ENCODE data around the gene NDE1.
"Not testable (repeated sequence)": the region's sequence is repeated elsewhere in the genome, so short reads cannot be mapped to it uniquely, and the experiment has no call there.

NDE1 gene

GRCh38 chr16:15620611-15621195, 29.3 kb upstream of the NDE1 start:
- DNase-seq (ENCODE audit: low read depth in 1 of 2, low spot score in 1 of 2) = no peak

GRCh38 chr16:15621456-15621855, 28.6 kb upstream of the NDE1 start:
- DNase-seq (ENCODE audit: low read depth in 1 of 2, low spot score in 1 of 2) = no peak

GRCh38 chr16:15621889-15622288, 28.2 kb upstream of the NDE1 start:
- DNase-seq (ENCODE audit: low read depth in 1 of 2, low spot score in 1 of 2) = no peak

GRCh38 chr16:15631730-15632409, 18.2 kb upstream of the NDE1 start:
- no peak for DNase-seq (ENCODE audit: low read depth in 1 of 2, low spot score in 1 of 2)

- DNase-seq (ENCODE audit: low read depth in 1 of 2, low spot score in 1 of 2) = no peak
These were observed 14.1 kb upstream of the NDE1 start for GRCh38 chr16:15635926-15636325.

GRCh38 chr16:15636392-15636873, 13.6 kb upstream of the NDE1 start:
- DNase-seq (ENCODE audit: low read depth in 1 of 2, low spot score in 1 of 2) = no peak

- peak in 1 of 2 donors; percentile 3 for DNase-seq (ENCODE audit: low read depth in 1 of 2, low spot score in 1 of 2)
These were observed 10.9 kb upstream of the NDE1 start for GRCh38 chr16:15639061-15639568.

GRCh38 chr16:15640966-15641365, 9.1 kb upstream of the NDE1 start:
- no peak for DNase-seq (ENCODE audit: low read depth in 1 of 2, low spot score in 1 of 2)

- no peak for DNase-seq (ENCODE audit: low read depth in 1 of 2, low spot score in 1 of 2)
These were observed 8.1 kb upstream of the NDE1 start for GRCh38 chr16:15641753-15642556.

- peak; percentile 52 to 68 for DNase-seq (ENCODE audit: low read depth in 1 of 2, low spot score in 1 of 2)
These were observed 7.4 kb upstream of the NDE1 start for GRCh38 chr16:15642557-15643047.

GRCh38 chr16:15643048-15643945, 6.7 kb upstream of the NDE1 start, which contains the start of gene MARF1:
Gene MARF1, minus strand, starts transcription at chr16:15643154. Its CDS starts 3,921 bp downstream, at chr16:15639233.
- peak; percentile 100 for DNase-seq (ENCODE audit: low read depth in 1 of 2, low spot score in 1 of 2)

- no peak for DNase-seq (ENCODE audit: low read depth in 1 of 2, low spot score in 1 of 2)
These were observed 6.1 kb upstream of the NDE1 start for GRCh38 chr16:15643946-15644250.

- no peak for DNase-seq (ENCODE audit: low read depth in 1 of 2, low spot score in 1 of 2)
These were observed 5.6 kb upstream of the NDE1 start for GRCh38 chr16:15644267-15644961.

- peak in 1 of 2 donors; percentile 7 for DNase-seq (ENCODE audit: low read depth in 1 of 2, low spot score in 1 of 2)
These were observed 5.0 kb upstream of the NDE1 start for GRCh38 chr16:15644962-15645465.

GRCh38 chr16:15646557-15647293, 3.3 kb upstream of the NDE1 start:
- not testable (repeated sequence) for DNase-seq (ENCODE audit: low read depth in 1 of 2, low spot score in 1 of 2)

GRCh38 chr16:15647294-15648014, 2.6 kb upstream of the NDE1 start:
- DNase-seq (ENCODE audit: low read depth in 1 of 2, low spot score in 1 of 2) = no peak

- no peak for DNase-seq (ENCODE audit: low read depth in 1 of 2, low spot score in 1 of 2)
These were observed 1.8 kb upstream of the NDE1 start for GRCh38 chr16:15648135-15648730.

- DNase-seq (ENCODE audit: low read depth in 1 of 2, low spot score in 1 of 2) = not testable (repeated sequence)
These were observed 734 bp upstream of the NDE1 start for GRCh38 chr16:15649311-15649710.

Data from stimulated activated CD4-positive, alpha-beta T cell treated with anti-CD3 and anti-CD28 coated beads, Interleukin-15, amount 100 ng/mL, for 1 hour (primary cell).